HG03354 (cell line): Measurements from ENCODE around the gene RBM20.
"Not testable (repeated sequence)": the region's sequence is repeated elsewhere in the genome, so short reads cannot be mapped to it uniquely, and the experiment has no call there.

Experiments
- ATAC-seq: cut with Tn5 transposase; IDR thresholded peaks from one replicate; pipeline ENCODE4 v1.9.1; 2021; ENCODE audit warnings: mild to moderate bottlenecking; ENCODE audit not compliant: unreplicated experiment, poor library complexity, severe bottlenecking

Gene RBM20

DNA sequence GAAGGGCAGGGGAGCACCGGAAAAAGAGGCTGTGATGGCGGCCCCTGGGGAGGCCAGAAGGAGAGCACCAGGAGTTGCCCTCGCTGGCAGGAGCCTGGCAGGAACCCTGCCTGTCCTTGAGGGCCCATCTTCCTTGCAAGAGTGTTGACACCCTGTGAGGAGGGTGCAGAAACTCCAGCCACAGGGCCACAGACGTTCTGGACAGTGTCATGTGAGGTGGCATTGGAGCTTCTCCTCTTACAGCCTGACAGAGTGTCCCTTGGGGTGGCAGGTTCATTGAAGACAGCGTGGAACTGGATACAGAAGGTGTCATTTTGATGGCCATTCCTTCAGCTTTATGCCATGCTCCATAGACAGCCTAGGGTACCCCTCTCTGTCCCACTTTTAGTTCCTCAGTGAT is 54.2 kb downstream of the RBM20 start:
- ATAC-seq = no peak

- ATAC-seq = no peak
These were observed 54.7 kb downstream of the RBM20 start for GRCh38 chr10:110698782-110699201.

DNA sequence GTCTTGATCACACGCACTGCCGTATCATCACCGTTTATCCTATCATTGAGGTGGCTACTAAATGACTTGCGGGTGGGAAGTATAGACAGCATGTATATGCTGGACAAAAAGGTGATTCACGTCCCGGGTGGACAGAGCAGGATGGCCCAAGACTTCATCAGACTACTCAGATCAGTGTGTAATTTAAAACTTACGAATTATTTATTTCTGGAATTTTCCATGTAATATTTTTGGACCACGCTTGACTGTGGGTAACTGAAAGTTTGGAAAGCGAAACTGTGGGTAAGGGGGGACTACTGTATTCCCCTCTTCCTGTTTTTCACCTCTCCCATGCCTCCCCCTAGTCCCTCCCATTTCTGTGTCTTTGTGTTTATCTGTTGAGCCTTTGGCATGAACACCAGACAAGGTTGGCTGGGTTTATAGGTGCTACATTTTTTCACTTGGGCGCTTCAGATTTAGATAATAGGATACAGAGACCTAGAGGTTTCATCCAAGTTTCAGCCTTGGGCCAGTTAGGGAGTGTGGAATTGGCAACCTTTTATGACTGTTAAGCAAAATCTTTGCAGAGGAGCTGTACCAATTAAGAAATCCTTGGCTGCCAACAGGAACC is 55.8 kb downstream of the RBM20 start:
- ATAC-seq = no peak

- ATAC-seq = no peak
These were observed 56.9 kb downstream of the RBM20 start for GRCh38 chr10:110700947-110701616.

- no peak for ATAC-seq
These were observed 57.5 kb downstream of the RBM20 start for GRCh38 chr10:110701617-110701971.

DNA sequence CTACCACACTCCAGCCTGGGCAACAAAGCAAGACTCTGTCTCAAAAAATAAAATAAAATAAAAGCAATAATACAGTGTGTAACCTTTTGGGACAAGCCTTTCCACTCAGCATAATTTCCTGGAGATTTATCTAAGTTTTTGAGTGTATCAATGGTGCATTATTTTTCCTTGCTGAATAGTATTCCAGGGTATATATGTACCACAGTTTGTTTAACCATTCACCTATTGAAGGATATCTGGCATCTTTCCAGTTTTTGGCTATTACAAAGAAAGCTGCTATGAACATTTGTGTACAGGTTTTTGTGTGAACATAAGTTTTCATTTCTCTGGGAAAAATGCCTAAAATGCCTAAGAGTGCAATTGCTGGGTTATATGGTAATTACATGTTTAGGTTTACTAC is 59.9 kb downstream of the RBM20 start:
- ATAC-seq = no peak

GRCh38 chr10:110704906-110705476 is 60.9 kb downstream of the RBM20 start:
- ATAC-seq = no peak

- not testable (repeated sequence) for ATAC-seq
These were observed 61.5 kb downstream of the RBM20 start for GRCh38 chr10:110705596-110705995.

GRCh38 chr10:110706690-110707098 is 62.6 kb downstream of the RBM20 start:
- ATAC-seq = no peak

- no peak for ATAC-seq
These were observed 64.8 kb downstream of the RBM20 start for GRCh38 chr10:110708776-110709443.

DNA sequence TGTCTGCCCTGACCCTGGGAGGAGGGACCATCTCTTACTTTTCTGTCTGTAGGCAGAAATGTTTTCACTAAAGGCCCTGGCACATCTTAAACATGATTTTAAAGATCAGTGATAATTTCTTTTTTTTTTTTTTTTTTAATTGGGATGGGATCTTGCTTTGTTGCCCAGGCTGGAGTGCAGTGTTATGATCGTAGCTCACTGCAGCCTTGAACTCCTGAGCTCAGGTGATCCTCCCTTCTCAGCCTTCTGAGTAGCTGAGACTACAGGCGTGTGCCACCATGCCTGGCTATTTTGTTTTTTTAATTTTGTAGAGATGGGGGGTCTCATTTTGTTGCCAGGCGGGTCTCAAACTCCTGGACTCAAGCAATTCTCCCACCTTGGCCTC is 65.3 kb downstream of the RBM20 start:
- ATAC-seq = no peak

- ATAC-seq = no peak
These were observed 65.9 kb downstream of the RBM20 start for GRCh38 chr10:110709964-110710587.

- ATAC-seq = no peak
These were observed 66.5 kb downstream of the RBM20 start for GRCh38 chr10:110710621-110711020.

GRCh38 chr10:110711382-110711781 is 67.2 kb downstream of the RBM20 start:
- ATAC-seq = no peak

DNA sequence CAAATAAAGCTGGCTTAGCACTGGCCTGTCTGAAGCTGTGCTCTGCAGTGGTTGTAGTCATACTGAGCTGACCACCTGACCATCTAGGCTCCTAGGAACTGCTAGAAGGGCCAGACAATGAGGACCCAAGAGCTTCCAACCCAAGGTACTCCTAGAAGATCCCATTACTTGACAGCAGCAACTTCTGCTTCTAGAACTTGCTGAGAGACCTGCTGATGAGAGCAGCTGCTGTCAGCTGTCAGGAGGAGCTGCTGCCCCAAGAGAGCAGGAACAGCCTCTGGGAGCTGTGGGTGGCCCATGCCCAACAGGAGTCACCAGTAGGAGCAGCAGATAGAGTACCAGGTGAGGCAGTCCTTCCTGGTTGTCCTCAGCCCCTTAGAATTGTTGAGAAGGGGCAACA is 70.2 kb downstream of the RBM20 start:
- no peak for ATAC-seq

DNA sequence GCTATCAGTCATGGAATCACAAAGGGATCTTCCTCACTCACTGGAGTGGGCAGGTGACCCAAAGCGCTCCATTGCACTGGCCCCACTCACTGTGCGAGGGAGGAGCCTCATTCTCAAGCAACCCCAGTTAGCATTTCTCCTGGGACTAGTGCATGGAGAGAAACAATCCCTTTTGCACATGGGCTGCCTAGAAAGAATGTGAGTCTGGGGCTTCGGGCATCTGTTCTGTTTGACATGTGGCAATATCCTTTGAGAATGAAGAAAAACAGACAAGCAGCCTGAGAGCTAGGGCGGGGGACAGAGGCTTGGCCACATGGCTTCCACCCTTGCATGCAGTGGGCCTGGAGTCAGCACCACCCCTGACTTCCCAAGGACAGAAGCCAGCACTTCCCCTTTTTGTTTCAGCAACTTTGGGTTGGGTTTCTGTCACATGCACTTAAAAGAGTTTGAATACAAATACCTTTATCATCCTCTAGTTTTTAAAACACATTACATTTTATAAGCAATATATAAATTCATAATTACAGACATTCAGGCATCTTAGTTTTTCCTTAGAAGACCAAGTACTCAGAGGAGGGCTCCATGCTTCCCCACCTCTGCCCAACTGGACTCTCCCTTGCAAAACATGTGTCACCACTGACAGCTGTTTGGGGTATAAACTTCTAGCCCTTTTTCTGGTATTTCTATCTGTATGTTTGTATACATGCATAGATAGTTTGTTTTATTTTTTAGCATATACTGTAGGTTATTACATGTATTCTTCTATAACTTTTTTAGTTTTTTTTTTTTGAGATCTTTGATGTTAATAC is 73.8 kb downstream of the RBM20 start:
- peak; percentile 48 for ATAC-seq

GRCh38 chr10:110721406-110722038 is 77.4 kb downstream of the RBM20 start:
- ATAC-seq = no peak

- peak; percentile 64 for ATAC-seq
These were observed 79.2 kb downstream of the RBM20 start for GRCh38 chr10:110723224-110723891.
